ENCODE data around the gene EPHA1.
"Not testable (repeated sequence)": the region's sequence is repeated elsewhere in the genome, so short reads cannot be mapped to it uniquely, and the experiment has no call there.

The EPHA1 gene

GRCh38 chr7:143407287-143408251, 1.1 kb downstream of the EPHA1 start:
- no peaks in the 10 kb centered on the region for H3K27me3 ChIP-seq (ENCODE audit: low read length)
- H2AFZ ChIP-seq (ENCODE audit: low read depth, low read length, severe bottlenecking), result no peak overlapping the region
- no peaks in the 10 kb centered on the region for H3K79me2 ChIP-seq (ENCODE audit: insufficient read depth, low read length)
- H3K9me3 ChIP-seq (ENCODE audit: insufficient read depth, low read length), result no peaks in the 10 kb centered on the region
- no peaks in the 10 kb centered on the region for H4K20me1 ChIP-seq (ENCODE audit: low read depth, low read length)
- no peak overlapping the region for H3K9ac ChIP-seq (ENCODE audit: low read length)
- H3K9me2 ChIP-seq (replicated peaks; ENCODE audit: insufficient read depth, low read length), result no peaks in the 10 kb centered on the region
- no peak overlapping the region for H3K27ac ChIP-seq (ENCODE audit: low read depth, low read length)
- H3K4me2 ChIP-seq (ENCODE audit: low read depth, low read length, poor library complexity, severe bottlenecking), result no peak overlapping the region
- H3K36me3 ChIP-seq (ENCODE audit: low read length), result no peaks in the 10 kb centered on the region
- H3F3A ChIP-seq (ENCODE audit: insufficient read depth), result no peaks in the 10 kb centered on the region
- TF ChIP-seq EZH2phosphoT487 (conservative IDR thresholded peaks at IDR 0.05; ENCODE audit: low read length) (no peak), CTCF (IDR thresholded peaks at IDR 0.05; ENCODE audit: insufficient read depth, low read length, poor library complexity, severe bottlenecking) (no peak)
- H3K4me3 ChIP-seq (ENCODE audit: insufficient read depth, low read length, poor library complexity, severe bottlenecking), result no peak overlapping the region

GRCh38 chr7:143406002-143406357, 2.7 kb downstream of the EPHA1 start:
- no peak overlapping the region for H3K9ac ChIP-seq (ENCODE audit: low read length)
- H4K20me1 ChIP-seq (ENCODE audit: low read depth, low read length), result no peaks in the 10 kb centered on the region
- no peak overlapping the region for H3K4me2 ChIP-seq (ENCODE audit: low read depth, low read length, poor library complexity, severe bottlenecking)
- H3K36me3 ChIP-seq (ENCODE audit: low read length), result no peaks in the 10 kb centered on the region
- no peaks in the 10 kb centered on the region for H3F3A ChIP-seq (ENCODE audit: insufficient read depth)
- H2AFZ ChIP-seq (ENCODE audit: low read depth, low read length, severe bottlenecking), result no peak overlapping the region
- H3K4me3 ChIP-seq (ENCODE audit: insufficient read depth, low read length, poor library complexity, severe bottlenecking), result no peak overlapping the region
- no peak for TF ChIP-seq EZH2phosphoT487 (conservative IDR thresholded peaks at IDR 0.05; ENCODE audit: low read length)
- no peak for TF ChIP-seq CTCF (IDR thresholded peaks at IDR 0.05; ENCODE audit: insufficient read depth, low read length, poor library complexity, severe bottlenecking)
- no peak overlapping the region for H3K27ac ChIP-seq (ENCODE audit: low read depth, low read length)
- H3K79me2 ChIP-seq (ENCODE audit: insufficient read depth, low read length), result no peaks in the 10 kb centered on the region
- no peaks in the 10 kb centered on the region for H3K27me3 ChIP-seq (ENCODE audit: low read length)
- no peaks in the 10 kb centered on the region for H3K9me3 ChIP-seq (ENCODE audit: insufficient read depth, low read length)
- H3K9me2 ChIP-seq (replicated peaks; ENCODE audit: insufficient read depth, low read length), result no peaks in the 10 kb centered on the region

GRCh38 chr7:143405173-143406001, 3.3 kb downstream of the EPHA1 start:
- TF ChIP-seq CTCF (IDR thresholded peaks at IDR 0.05; ENCODE audit: insufficient read depth, low read length, poor library complexity, severe bottlenecking) (no peak), EZH2phosphoT487 (conservative IDR thresholded peaks at IDR 0.05; ENCODE audit: low read length) (no peak)
- Histone ChIP-seq H3K4me2 (ENCODE audit: low read depth, low read length, poor library complexity, severe bottlenecking) (no peak overlapping the region), H3F3A (ENCODE audit: insufficient read depth) (no peaks in the 10 kb centered on the region), H3K4me3 (ENCODE audit: insufficient read depth, low read length, poor library complexity, severe bottlenecking) (no peak overlapping the region), H3K9me2 (replicated peaks; ENCODE audit: insufficient read depth, low read length) (no peaks in the 10 kb centered on the region), H3K9me3 (ENCODE audit: insufficient read depth, low read length) (no peaks in the 10 kb centered on the region), H3K36me3 (ENCODE audit: low read length) (no peaks in the 10 kb centered on the region), H2AFZ (ENCODE audit: low read depth, low read length, severe bottlenecking) (no peak overlapping the region), H3K27ac (ENCODE audit: low read depth, low read length) (no peak overlapping the region), H4K20me1 (ENCODE audit: low read depth, low read length) (no peaks in the 10 kb centered on the region), H3K9ac (ENCODE audit: low read length) (no peak overlapping the region), H3K79me2 (ENCODE audit: insufficient read depth, low read length) (no peaks in the 10 kb centered on the region), H3K27me3 (ENCODE audit: low read length) (no peaks in the 10 kb centered on the region)

- not testable (repeated sequence) for H3F3A ChIP-seq (ENCODE audit: insufficient read depth); H3K27me3 ChIP-seq (ENCODE audit: low read length); H3K9me2 ChIP-seq (replicated peaks; ENCODE audit: insufficient read depth, low read length); H2AFZ ChIP-seq (ENCODE audit: low read depth, low read length, severe bottlenecking); H4K20me1 ChIP-seq (ENCODE audit: low read depth, low read length); H3K27ac ChIP-seq (ENCODE audit: low read depth, low read length); H3K9ac ChIP-seq (ENCODE audit: low read length); H3K9me3 ChIP-seq (ENCODE audit: insufficient read depth, low read length); H3K4me2 ChIP-seq (ENCODE audit: low read depth, low read length, poor library complexity, severe bottlenecking); H3K36me3 ChIP-seq (ENCODE audit: low read length); H3K79me2 ChIP-seq (ENCODE audit: insufficient read depth, low read length); H3K4me3 ChIP-seq (ENCODE audit: insufficient read depth, low read length, poor library complexity, severe bottlenecking)
These were observed 6.4 kb downstream of the EPHA1 start for GRCh38 chr7:143402233-143402632.
